Measurements from ENCODE around the gene KRTAP5-5. TPM values are rescaled to one million over a fixed set of nuclear protein-coding genes. Genes with fewer than 3 reads are reported as not detected.

KRTAP5-5 gene
- total RNA-seq, 2 donors from 2014 or later = not detected

DNA sequence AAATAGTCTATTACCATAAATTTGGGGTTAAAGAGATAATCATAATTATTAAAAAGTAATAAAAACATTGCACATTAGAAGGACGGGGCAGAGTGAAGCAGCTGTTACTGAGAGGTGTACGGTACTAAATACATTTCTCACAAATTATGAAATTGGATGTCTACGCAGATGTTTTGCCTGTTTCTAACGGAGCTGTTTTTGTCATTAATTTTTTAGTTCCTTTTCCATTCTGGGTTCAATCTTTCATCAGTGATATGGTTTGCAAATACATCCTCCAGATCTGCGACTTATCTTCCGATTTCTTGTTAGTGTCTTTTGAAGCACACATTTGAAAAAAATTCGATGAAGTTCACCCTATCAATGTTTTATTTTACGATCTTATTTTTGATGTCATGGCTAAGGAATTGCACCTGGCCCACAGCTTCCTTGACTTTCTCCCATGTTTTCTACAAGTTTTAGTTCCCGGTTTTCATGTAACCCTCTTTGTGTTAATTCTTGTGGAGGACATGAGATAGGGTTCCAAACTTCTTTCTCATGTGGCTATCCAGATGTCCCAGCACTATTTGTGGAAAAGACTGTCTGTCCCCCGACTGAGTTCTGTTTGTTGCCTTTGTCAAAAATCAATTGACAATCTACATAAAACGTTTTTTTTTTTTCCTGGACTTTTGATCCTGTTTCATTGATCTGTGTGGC lies 46.1 kb downstream of the KRTAP5-5 start:
- Histone ChIP-seq H3K4me1 (peaks cover 6% of the 10 kb centered on the region), H3K27ac (no peak overlapping the region), H3K9me3 (no peaks in the 10 kb centered on the region), H3K4me3 (no peak overlapping the region), H3K27me3 (no peaks in the 10 kb centered on the region), H3K36me3 (replicated peaks in 1 of 2; ENCODE audit: insufficient read depth in 1 of 2, low read depth in 2 of 2) (no peaks in the 10 kb centered on the region)
- WGBS, 2 donors = 46 to 47% methylated on average over 11 of the region's 11 CpGs
- no peak for DNase-seq
- intact Hi-C loops (cut with DNase I) = no loop called here
- TF ChIP-seq, protein P1, sequence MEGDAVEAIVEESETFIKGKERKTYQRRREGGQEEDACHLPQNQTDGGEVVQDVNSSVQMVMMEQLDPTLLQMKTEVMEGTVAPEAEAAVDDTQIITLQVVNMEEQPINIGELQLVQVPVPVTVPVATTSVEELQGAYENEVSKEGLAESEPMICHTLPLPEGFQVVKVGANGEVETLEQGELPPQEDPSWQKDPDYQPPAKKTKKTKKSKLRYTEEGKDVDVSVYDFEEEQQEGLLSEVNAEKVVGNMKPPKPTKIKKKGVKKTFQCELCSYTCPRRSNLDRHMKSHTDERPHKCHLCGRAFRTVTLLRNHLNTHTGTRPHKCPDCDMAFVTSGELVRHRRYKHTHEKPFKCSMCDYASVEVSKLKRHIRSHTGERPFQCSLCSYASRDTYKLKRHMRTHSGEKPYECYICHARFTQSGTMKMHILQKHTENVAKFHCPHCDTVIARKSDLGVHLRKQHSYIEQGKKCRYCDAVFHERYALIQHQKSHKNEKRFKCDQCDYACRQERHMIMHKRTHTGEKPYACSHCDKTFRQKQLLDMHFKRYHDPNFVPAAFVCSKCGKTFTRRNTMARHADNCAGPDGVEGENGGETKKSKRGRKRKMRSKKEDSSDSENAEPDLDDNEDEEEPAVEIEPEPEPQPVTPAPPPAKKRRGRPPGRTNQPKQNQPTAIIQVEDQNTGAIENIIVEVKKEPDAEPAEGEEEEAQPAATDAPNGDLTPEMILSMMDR (IDR thresholded peaks at IDR 0.05) = no peak
- no peak for TF ChIP-seq POLR2A (IDR thresholded peaks at IDR 0.05)
- ATAC-seq = no peak

- H3K27me3 ChIP-seq = no peaks in the 10 kb centered on the region
These were observed 46.7 kb downstream of the KRTAP5-5 start for GRCh38 chr11:1676229-1676740.

GRCh38 chr11:1679881-1680280 lies 50.3 kb downstream of the KRTAP5-5 start:
- intact Hi-C loops (cut with DNase I) = no loop called here
- DNase-seq (no peak), ATAC-seq (no peak)
- 75 to 79% methylated on average over 10 of the region's 10 CpGs for WGBS, 2 donors
- no peak overlapping the region for H3K4me3 ChIP-seq
- no peak overlapping the region for H3K27ac ChIP-seq
- no peaks in the 10 kb centered on the region for H3K36me3 ChIP-seq (replicated peaks in 1 of 2; ENCODE audit: insufficient read depth in 1 of 2, low read depth in 2 of 2)
- H3K27me3 ChIP-seq = no peaks in the 10 kb centered on the region
- H3K9me3 ChIP-seq = no peaks in the 10 kb centered on the region
- H3K4me1 ChIP-seq = no peaks in the 10 kb centered on the region
- TF ChIP-seq, protein P1 (IDR thresholded peaks at IDR 0.05) = no peak
- no peak for TF ChIP-seq POLR2A (IDR thresholded peaks at IDR 0.05)

More at GRCh38 chr11:1676229-1676740, 46.7 kb downstream of the KRTAP5-5 start:
- TF ChIP-seq POLR2A (IDR thresholded peaks at IDR 0.05) = no peak
- TF ChIP-seq, protein P1 (IDR thresholded peaks at IDR 0.05) = no peak
- 43 to 51% methylated on average over 7 of the region's 7 CpGs for WGBS, 2 donors
- Histone ChIP-seq H3K4me3 (no peak overlapping the region), H3K9me3 (no peaks in the 10 kb centered on the region), H3K4me1 (peaks cover 6% of the 10 kb centered on the region), H3K27ac (no peak overlapping the region), H3K36me3 (replicated peaks in 1 of 2; ENCODE audit: insufficient read depth in 1 of 2, low read depth in 2 of 2) (no peaks in the 10 kb centered on the region)
- DNase-seq = no peak
- intact Hi-C loops (cut with DNase I) = no loop called here
- ATAC-seq = no peak

Other genes with a start within 250 kb of the KRTAP5-5 start
- 100 to 1,000 TPM in 1 of 2 donors, 10 to 100 TPM in 1; 67.5 to 113 TPM for gene BRSK2, start 239.8 kb upstream of the KRTAP5-5 start, total RNA-seq
- gene MOB2, start 143.0 kb upstream of the KRTAP5-5 start, total RNA-seq = 10 to 100 TPM; 11.4 to 31.3 TPM
- 10 to 100 TPM in 1 of 2 donors, 1 to 10 TPM in 1; 7.0 to 19.1 TPM for gene DUSP8, start 57.5 kb upstream of the KRTAP5-5 start, total RNA-seq
- gene KRTAP5-1, start 44.5 kb upstream of the KRTAP5-5 start, total RNA-seq = not detected
- gene KRTAP5-2, start 31.5 kb upstream of the KRTAP5-5 start, total RNA-seq = not detected
- gene KRTAP5-3, start 21.3 kb upstream of the KRTAP5-5 start, total RNA-seq = not detected
- not detected for gene KRTAP5-4, start 7.6 kb upstream of the KRTAP5-5 start, total RNA-seq
- not detected for gene KRTAP5-6, start 67.4 kb downstream of the KRTAP5-5 start, total RNA-seq
- gene IFITM10, start 120.8 kb downstream of the KRTAP5-5 start, total RNA-seq = under 1 TPM in 1 of 2 donors, not detected in 1; 0.26 TPM
- gene CTSD, start 134.2 kb downstream of the KRTAP5-5 start, total RNA-seq = 100 to 1,000 TPM; 214 to 255 TPM
- gene SYT8, start 205.2 kb downstream of the KRTAP5-5 start, total RNA-seq = 10 to 100 TPM in 1 of 2 donors, 1 to 10 TPM in 1; 6.0 to 32.6 TPM
- gene TNNI2, start 209.2 kb downstream of the KRTAP5-5 start, total RNA-seq = 1 to 10 TPM; 3.4 to 3.6 TPM
- gene LSP1, start 223.3 kb downstream of the KRTAP5-5 start, total RNA-seq = 10 to 100 TPM in 1 of 2 donors, 1 to 10 TPM in 1; 9.9 to 11.5 TPM

Measured in body of pancreas (tissue), 4 donors.